HCT116 (cell line): ENCODE measurements around the gene TARBP2. TPM values are rescaled to one million over a fixed set of nuclear protein-coding genes. Genes with fewer than 3 reads are reported as not detected.

Experiments used
- ATAC-seq: fragments of 200-7000 bp; cut with Tn5 transposase; 2 replicates; pipeline ENCODE4 v1.9.1; 2020; ENCODE audit warnings: mild to moderate bottlenecking, moderate library complexity
- BruUV-seq: library from RNA; stranded (reverse); fragments of 400-500 nt; replicated peaks from 2 replicates; lab custom pipeline; 2021; lab: Mats Ljungman, UMichigan
- CTCF ChIA-PET: fragments of 300-600 bp; sonication (Branson Sonifier 250); formaldehyde crosslinking; loops from one replicate; lab custom pipeline; 2021; ENCODE audit warnings: antibody characterized with exemption; lab: Charles Lee
- POLR2A ChIA-PET: fragments of 300-600, 350-600 bp; sonication (Branson Sonifier 250); formaldehyde crosslinking; loops from one replicate; lab custom pipeline; 2021; ENCODE audit warnings: antibody characterized with exemption; lab: Charles Lee
- RAD21 ChIA-PET, 2 experiments: fragments of 300-600 bp; sonication (Branson Sonifier 250); formaldehyde crosslinking; loops; one replicate each; lab custom pipeline; 2023; ENCODE audit warnings: low total read pairs in 2 of 2; ENCODE audit not compliant: uncharacterized antibody in 2 of 2, unreplicated experiment in 2 of 2, low non-redundant PET in 1 of 2; lab: Charles Lee
- DNase-seq: peaks from one replicate; pipeline ENCODE4 v3.0.0-alpha.2; 2010; ENCODE audit warnings: low read depth, low spot score
- H2AFZ ChIP-seq: fragments of 200-600 bp; shearing (Covaris generic), sonication (generic); 2 replicates; pipeline ENCODE4 v1.6.1; 2017; ENCODE audit warnings: low read depth, mixed run types, mixed read lengths, antibody characterized with exemption, low read length; ENCODE audit not compliant: poor library complexity, severe bottlenecking
- H3K27ac ChIP-seq: 2 replicates; pipeline ENCODE4 v1.5.1; 2012; ENCODE audit warnings: low read depth, low read length
- H3K27me3 ChIP-seq: fragments of 200-600 bp; sonication (generic); 2 replicates; pipeline ENCODE4 v1.6.1; 2016; ENCODE audit warnings: mixed run types, low read length, mixed read lengths; ENCODE audit not compliant: insufficient read depth
- H3K36me3 ChIP-seq, 2 experiments: fragments of 200-500 bp in 1 of 2; fragments of 200-600 bp in 1 of 2; sonication (Bioruptor generic) in 1 of 2; sonication (generic) in 1 of 2; 2 replicates each; pipeline versions ENCODE4 v1.5.1 to v1.6.1; 2014 to 2016; ENCODE audit warnings: low read length in 2 of 2, inconsistent platforms in 1 of 2, mixed read lengths in 1 of 2, mixed run types in 1 of 2; ENCODE audit not compliant: insufficient read depth in 2 of 2, control insufficient read depth in 1 of 2
- H3K4me1 ChIP-seq, 2 experiments: fragments of 200-600 bp in 1 of 2; sonication (generic) in 1 of 2; 2 replicates each; pipeline versions ENCODE4 v1.5.1 to v1.6.1; 2012 to 2017; ENCODE audit warnings: low read length in 2 of 2, inconsistent platforms in 1 of 2, mild to moderate bottlenecking in 1 of 2, mixed read lengths in 1 of 2, mixed run types in 1 of 2, moderate library complexity in 1 of 2; ENCODE audit not compliant: insufficient read depth in 2 of 2, control insufficient read depth in 1 of 2
- H3K4me2 ChIP-seq: fragments of 200-600 bp; sonication (generic); 2 replicates; pipeline ENCODE4 v1.6.1; 2017; ENCODE audit warnings: mixed run types, low read length, mixed read lengths
- H3K4me3 ChIP-seq, 2 experiments: fragments of 200-600 bp in 1 of 2; sonication (generic) in 1 of 2; replicated peaks in 1 of 2; 2 replicates each; pipeline ENCODE4 v1.5.1; 2011 to 2016; ENCODE audit warnings: low read length in 2 of 2, control low read depth in 1 of 2, low read depth in 1 of 2, mild to moderate bottlenecking in 1 of 2, mixed read lengths in 1 of 2, mixed run types in 1 of 2
- H3K79me2 ChIP-seq: fragments of 200-600 bp; sonication (generic); 2 replicates; pipeline ENCODE4 v1.6.1; 2017; ENCODE audit warnings: mild to moderate bottlenecking, mixed run types, low read length, moderate library complexity, mixed read lengths; ENCODE audit not compliant: insufficient read depth
- H3K9ac ChIP-seq: fragments of 200-600 bp; sonication (generic); 2 replicates; pipeline ENCODE4 v1.6.1; 2016; ENCODE audit warnings: low read length, mixed read lengths
- H3K9me2 ChIP-seq: fragments of 200-600 bp; sonication (generic), shearing (Covaris generic); 2 replicates; pipeline ENCODE4 v1.6.1; 2017; ENCODE audit warnings: mixed run types, mild to moderate bottlenecking, moderate library complexity; ENCODE audit not compliant: insufficient read depth
- H3K9me3 ChIP-seq, 2 experiments: fragments of 200-500 bp in 1 of 2; fragments of 200-600 bp in 1 of 2; sonication (Bioruptor generic) in 1 of 2; sonication (generic) in 1 of 2; 2 replicates each; pipeline ENCODE4 v1.6.1; 2014 to 2017; ENCODE audit warnings: low read length in 2 of 2, mixed read lengths in 2 of 2, inconsistent platforms in 1 of 2, low read depth in 1 of 2, mild to moderate bottlenecking in 1 of 2, mixed run types in 1 of 2, moderate library complexity in 1 of 2; ENCODE audit not compliant: control insufficient read depth in 1 of 2, insufficient read depth in 1 of 2
- H4K20me1 ChIP-seq: fragments of 200-600 bp; sonication (generic), shearing (Covaris generic); 2 replicates; pipeline ENCODE4 v1.6.1; 2017; ENCODE audit warnings: mixed run types, mild to moderate bottlenecking, moderate library complexity; ENCODE audit not compliant: insufficient read depth
- ATF3 ChIP-seq: IDR thresholded peaks from 2 replicates; pipeline ENCODE4 v1.6.1; 2012
- CBX3 ChIP-seq: IDR thresholded peaks from 2 replicates; pipeline ENCODE4 v1.6.1; 2012; ENCODE audit warnings: low read depth
- JUND ChIP-seq: IDR thresholded peaks from 2 replicates; pipeline ENCODE4 v1.6.1; 2012
- POLR2AphosphoS5 ChIP-seq: IDR thresholded peaks from 2 replicates; pipeline ENCODE4 v1.6.1; 2011; ENCODE audit warnings: mild to moderate bottlenecking, low read depth, low read length, moderate library complexity
- REST ChIP-seq: IDR thresholded peaks from 2 replicates; pipeline ENCODE4 v1.6.1; 2012; ENCODE audit warnings: low read depth
- TCF7L2 ChIP-seq: IDR thresholded peaks from 2 replicates; pipeline ENCODE4 v1.7.0; 2011; ENCODE audit warnings: borderline replicate concordance, inconsistent platforms; ENCODE audit not compliant: insufficient read depth, insufficient read length; ENCODE audit errors: extremely low read depth
- intact Hi-C: fragments of 100-400 bp; cut with micrococcal nuclease; formaldehyde crosslinking; loops from 2 replicates; pipeline ENCODE4 v1.10.0; 2022
- total RNA-seq: library from RNA; stranded (reverse); gene quantifications from one replicate; pipeline ENCODE4 v1.2.1, GENCODE V29; 2021; ENCODE audit not compliant: unreplicated experiment

Gene TARBP2
- total RNA-seq, 1 experiment from 2014 or later: 40.1 TPM

GRCh38 chr12:53483225-53483978 is 17.7 kb upstream of the TARBP2 start:
- no peak overlapping the region for H3K4me2 ChIP-seq
- intact Hi-C loops: no loop called here
- no peaks in the 10 kb centered on the region for H3K9me2 ChIP-seq
- POLR2A ChIA-PET: interaction anchor here (0.9 to 1.1 kb wide), 2 partner anchors 8 to 104 kb away, joined by 3 to 5 read pairs; partner anchors contain the start of gene SP1
- H3K36me3 ChIP-seq: peaks cover 38 to 59% of the 10 kb centered on the region in 2 experiments
- peaks cover 17% of the 10 kb centered on the region; the same call in 1 of the 2 replicates for H4K20me1 ChIP-seq
- no peaks in the 10 kb centered on the region for H3K27me3 ChIP-seq
- TF ChIP-seq TCF7L2: no peak
- no peak for TF ChIP-seq CBX3
- TF ChIP-seq REST: no peak
- TF ChIP-seq POLR2AphosphoS5: peak; percentile 51
- no peak for TF ChIP-seq ATF3
- TF ChIP-seq JUND: no peak
- TF ChIP-seq, all 23 proteins: peak for 1
- peaks cover 0 to 31% of the 10 kb centered on the region in 2 experiments; a peak in 2 of 4 replicates for H3K4me1 ChIP-seq
- CTCF ChIA-PET: no interaction called here
- no peak overlapping the region for H3K4me3 ChIP-seq
- no peak overlapping the region for H3K9ac ChIP-seq
- H2AFZ ChIP-seq: no peak overlapping the region
- peak overlapping the region; percentile 19; the same call in 1 of the 2 replicates for H3K27ac ChIP-seq
- DNase-seq (no peak), ATAC-seq (peak; percentile 14; the same call in 1 of the 2 replicates)
- H3K79me2 ChIP-seq: peaks cover 25% of the 10 kb centered on the region
- TSS peak; percentile 37 for BruUV-seq
- no peaks in the 10 kb centered on the region for H3K9me3 ChIP-seq
- RAD21 ChIA-PET: no interaction called here
